Naive thymus-derived CD4-positive, alpha-beta T cell (primary cell): ENCODE measurements around the gene C11orf68. TPM values are rescaled to one million over a fixed set of nuclear protein-coding genes. Genes with fewer than 3 reads are reported as not detected.
"Not testable (repeated sequence)": the region's sequence is repeated elsewhere in the genome, so short reads cannot be mapped to it uniquely, and the experiment has no call there.

Source experiments
- ATAC-seq: fragments of 150-1000 bp; cut with Tn5 transposase; 2 replicates; pipeline ENCODE4 v1.10.0; 2021; ENCODE audit warnings: mild to moderate bottlenecking, moderate library complexity
- CTCF ChIA-PET: fragments of 350-600 bp; sonication (Branson Sonifier 250); formaldehyde crosslinking; loops from one replicate; lab custom pipeline; 2021; ENCODE audit warnings: antibody characterized with exemption; lab: Charles Lee
- POLR2A ChIA-PET: fragments of 350-600 bp; sonication (Branson Sonifier 250); formaldehyde crosslinking; loops from one replicate; lab custom pipeline; 2021; ENCODE audit warnings: antibody characterized with exemption, inconsistent platforms; lab: Charles Lee
- DNase-seq, 9 donors: peaks; one replicate each; pipeline versions ENCODE4 v3.0.0 to v3.0.0-alpha.2; 2020 to 2022; ENCODE audit warnings: mixed read lengths in 1 of 9
- H3K27ac ChIP-seq: one replicate; pipeline ENCODE4 v1.7.0; 2013; ENCODE audit warnings: mild to moderate bottlenecking, low read depth, low read length, moderate library complexity
- H3K27me3 ChIP-seq, 2 donors: one replicate each; pipeline ENCODE4 v1.7.0; 2013; ENCODE audit warnings: low read length in 2 of 2, mild to moderate bottlenecking in 2 of 2, moderate library complexity in 2 of 2; ENCODE audit not compliant: control insufficient read depth in 2 of 2, insufficient read depth in 2 of 2
- H3K36me3 ChIP-seq, 3 experiments: 1 replicate in 2 of 3; 2 replicates in 1 of 3; pipeline ENCODE4 v1.7.0; 2013; ENCODE audit warnings: low read length in 3 of 3, mild to moderate bottlenecking in 3 of 3, moderate library complexity in 1 of 3; ENCODE audit not compliant: insufficient read depth in 3 of 3, control insufficient read depth in 2 of 3
- H3K4me1 ChIP-seq, 2 donors: one replicate each; pipeline ENCODE4 v1.7.0; 2013; ENCODE audit warnings: low read length in 2 of 2, mild to moderate bottlenecking in 2 of 2, moderate library complexity in 1 of 2; ENCODE audit not compliant: control insufficient read depth in 2 of 2, insufficient read depth in 2 of 2
- H3K4me3 ChIP-seq: 2 replicates; pipeline ENCODE4 v1.7.0; 2013; ENCODE audit warnings: mild to moderate bottlenecking, low read length
- H3K9me3 ChIP-seq, 3 experiments: 1 replicate in 2 of 3; 2 replicates in 1 of 3; pipeline ENCODE4 v1.7.0; 2013; ENCODE audit warnings: low read length in 3 of 3; ENCODE audit not compliant: control insufficient read depth in 2 of 3
- H3K27ac Mint-ChIP-seq, 9 donors: one replicate each; pipeline ENCODE4 v1.8.0; 2020 to 2022; ENCODE audit warnings: mixed read lengths in 9 of 9, mild to moderate bottlenecking in 8 of 9, moderate library complexity in 5 of 9, inconsistent platforms in 2 of 9
- H3K27me3 Mint-ChIP-seq, 5 donors: one replicate each; pipeline ENCODE4 v1.8.0; 2021 to 2022; ENCODE audit warnings: mixed read lengths in 5 of 5, mild to moderate bottlenecking in 1 of 5
- H3K36me3 Mint-ChIP-seq, 5 donors: one replicate each; pipeline ENCODE4 v1.8.0; 2020 to 2022; ENCODE audit warnings: mixed read lengths in 5 of 5, mild to moderate bottlenecking in 3 of 5, inconsistent platforms in 1 of 5
- H3K4me1 Mint-ChIP-seq, 7 donors: one replicate each; pipeline ENCODE4 v1.8.0; 2020 to 2022; ENCODE audit warnings: mixed read lengths in 7 of 7, mild to moderate bottlenecking in 3 of 7, inconsistent platforms in 1 of 7
- H3K4me3 Mint-ChIP-seq, 10 donors: one replicate each; pipeline ENCODE4 v1.8.0; 2020 to 2022; ENCODE audit warnings: mild to moderate bottlenecking in 10 of 10, mixed read lengths in 10 of 10, moderate library complexity in 6 of 10, inconsistent platforms in 2 of 10
- H3K9me3 Mint-ChIP-seq, 11 donors: one replicate each; pipeline ENCODE4 v1.8.0; 2020 to 2022; ENCODE audit warnings: mixed read lengths in 11 of 11, mild to moderate bottlenecking in 4 of 11, inconsistent platforms in 1 of 11, moderate library complexity in 1 of 11
- intact Hi-C, 2 donors: fragments of 100-400 bp; cut with micrococcal nuclease; formaldehyde crosslinking; loops; one replicate each; pipeline ENCODE4 v1.15.1; 2023
- polyA plus RNA-seq, 2 donors: library from polyadenylated mRNA; unstranded; fragments of 300-500 nt; fragmentation: Illumina TruSeq; gene quantifications; one replicate each; pipeline ENCODE4 v1.2.3, GENCODE V29; 2021
- total RNA-seq, 6 experiments: library from RNA in 5 of 6; stranded (reverse) in 5 of 6; gene quantifications; 1 replicate in 5 of 6; 2 replicates in 1 of 6; pipeline ENCODE4 v1.2.3 and lab custom pipeline; 2021 to 2026

The C11orf68 gene
- total and polyA plus RNA-seq, 7 experiments from 2014 or later = 18.5 to 104 (median 58.8) TPM

- POLR2A ChIA-PET = interaction anchor here (0.7 to 12.3 kb wide), 13 partner anchors 6 to 108 kb away, joined by 3 to 316 read pairs (median 5); partner anchors contain the start of genes BANF1, C11orf68, CFL1 and EIF1AD
- H3K36me3 ChIP-seq = no peaks in the 10 kb centered on the region
- intact Hi-C loops = no loop called here
- DNase-seq = peak in 1 of 9 donors; percentile 19
- no peak for ATAC-seq
- Mint-ChIP-seq H3K27me3 (peaks cover 0 to 3% (median 0%) of the 10 kb centered on the region in 5 donors), H3K4me1 (peaks cover 30 to 70% (median 45%) of the 10 kb centered on the region in 7 donors), H3K9me3 (no peaks in the 10 kb centered on the region), H3K36me3 (no peaks in the 10 kb centered on the region), H3K4me3 (peak overlapping the region; percentile 75 to 97 (median 85)), H3K27ac (peak overlapping the region; percentile 44 to 91 (median 85))
- CTCF ChIA-PET = interaction anchor here (0.6 to 5.0 kb wide), 8 partner anchors 9 to 159 kb away, joined by 3 to 36 read pairs (median 4); partner anchors contain the start of gene MUS81
- H3K9me3 ChIP-seq = no peaks in the 10 kb centered on the region
- H3K27me3 ChIP-seq = no peaks in the 10 kb centered on the region
- peak overlapping the region; percentile 92 for H3K27ac ChIP-seq
- H3K4me3 ChIP-seq = peak overlapping the region; percentile 67
- H3K4me1 ChIP-seq = peaks cover 37 to 44% of the 10 kb centered on the region in 2 donors
Observed at GRCh38 chr11:65894034-65894591, 24.7 kb downstream of the C11orf68 start.

GRCh38 chr11:65892661-65893317 lies 26.1 kb downstream of the C11orf68 start:
- intact Hi-C loops = no loop called here
- peaks cover 0 to 2% (median 0%) of the 10 kb centered on the region in 5 donors for H3K36me3 Mint-ChIP-seq
- H3K27ac Mint-ChIP-seq = peak overlapping the region; percentile 44 to 91 (median 85)
- peak overlapping the region; percentile 84 for H3K4me3 ChIP-seq
- CTCF ChIA-PET = interaction anchor here (0.7 to 9.0 kb wide), 5 partner anchors 7 to 33 kb away, joined by 3 to 159 read pairs (median 10); partner anchors contain the start of genes CFL1, FOSL1 and MUS81
- peak overlapping the region; percentile 92 for H3K27ac ChIP-seq
- no peaks in the 10 kb centered on the region for H3K27me3 Mint-ChIP-seq
- peak overlapping the region; percentile 75 to 97 (median 85) for H3K4me3 Mint-ChIP-seq
- H3K9me3 Mint-ChIP-seq = peaks cover 0 to 2% (median 0%) of the 10 kb centered on the region in 11 donors
- H3K9me3 ChIP-seq = no peaks in the 10 kb centered on the region
- POLR2A ChIA-PET = interaction anchor here (0.7 to 12.3 kb wide), 10 partner anchors 8 to 394 kb away, joined by 3 to 316 read pairs (median 4); partner anchors contain the start of genes C11orf68, CFL1, FOSL1 and MALAT1
- ATAC-seq = no peak
- H3K4me1 ChIP-seq = peaks cover 36 to 49% of the 10 kb centered on the region in 2 donors
- no peaks in the 10 kb centered on the region for H3K27me3 ChIP-seq
- H3K4me1 Mint-ChIP-seq = peaks cover 40 to 74% (median 49%) of the 10 kb centered on the region in 7 donors
- DNase-seq = no peak
- H3K36me3 ChIP-seq = no peaks in the 10 kb centered on the region

GRCh38 chr11:65892137-65892540 lies 26.7 kb downstream of the C11orf68 start:
- Histone ChIP-seq H3K4me3 (peak overlapping the region; percentile 84), H3K4me1 (peaks cover 41 to 53% of the 10 kb centered on the region in 2 donors), H3K27ac (peak overlapping the region; percentile 92)
- H3K9me3 Mint-ChIP-seq, H3K9me3 ChIP-seq, ATAC-seq, H3K36me3 ChIP-seq, H3K27me3 ChIP-seq, H3K27me3 Mint-ChIP-seq, H3K36me3 Mint-ChIP-seq, intact Hi-C loops: not testable (repeated sequence)
- Mint-ChIP-seq H3K27ac (peak overlapping the region; percentile 44 to 91 (median 85)), H3K4me3 (peak overlapping the region; percentile 74 to 97 (median 85)), H3K4me1 (peaks cover 40 to 76% (median 49%) of the 10 kb centered on the region in 7 donors)
- DNase-seq = peak in 1 of 9 donors; percentile 51
- ChIA-PET CTCF (interaction anchor here (0.7 to 9.0 kb wide), 3 partner anchors 9 to 31 kb away, joined by 3 to 159 read pairs (median 10); partner anchors contain the start of genes CFL1, FOSL1 and MUS81), POLR2A (interaction anchor here (0.7 to 12.3 kb wide), 13 partner anchors 8 to 393 kb away, joined by 3 to 316 read pairs (median 15); partner anchors contain the start of genes C11orf68, CFL1, CTSW and DRAP1)

GRCh38 chr11:65891219-65892136 lies 27.4 kb downstream of the C11orf68 start:
- Mint-ChIP-seq H3K4me1 (peaks cover 45 to 76% (median 54%) of the 10 kb centered on the region in 7 donors), H3K9me3 (peaks cover 0 to 3% (median 0%) of the 10 kb centered on the region in 11 donors), H3K27ac (peak overlapping the region; percentile 44 to 91 (median 85)), H3K36me3 (peaks cover 0 to 2% (median 0%) of the 10 kb centered on the region in 5 donors), H3K4me3 (peak overlapping the region; percentile 74 to 97 (median 88)), H3K27me3 (no peaks in the 10 kb centered on the region)
- intact Hi-C loops = no loop called here
- Histone ChIP-seq H3K4me1 (peaks cover 41 to 53% of the 10 kb centered on the region in 2 donors), H3K36me3 (no peaks in the 10 kb centered on the region), H3K4me3 (peak overlapping the region; percentile 84), H3K27me3 (no peaks in the 10 kb centered on the region), H3K9me3 (no peaks in the 10 kb centered on the region), H3K27ac (peak overlapping the region; percentile 92)
- DNase-seq (peak in 1 of 9 donors; percentile 37), ATAC-seq (no peak)
- CTCF ChIA-PET = interaction anchor here (0.7 to 9.0 kb wide), 18 partner anchors 9 to 180 kb away, joined by 3 to 159 read pairs (median 6); partner anchors contain the start of genes C11orf68, CFL1, FOSL1 and KAT5
- POLR2A ChIA-PET = interaction anchor here (0.8 to 12.3 kb wide), 32 partner anchors 9 to 469 kb away, joined by 3 to 316 read pairs (median 11); partner anchors contain the start of genes BANF1, C11orf68, CFL1 and CTSW

GRCh38 chr11:65890324-65891218 lies 28.3 kb downstream of the C11orf68 start, which contains the start of gene CCDC85B:
TSS of gene CCDC85B (plus strand) at chr11:65890673. CDS start at chr11:65890784, 111 bp downstream.
- Histone ChIP-seq H3K4me3 (peak within 1 kb of the TSS; percentile 84), H3K36me3 (no peaks in the 10 kb centered on the region), H3K4me1 (peaks cover 41 to 53% of the 10 kb centered on the region in 2 donors), H3K27ac (peak within 1 kb of the TSS; percentile 92), H3K27me3 (no peaks in the 10 kb centered on the region), H3K9me3 (no peaks in the 10 kb centered on the region)
- Mint-ChIP-seq H3K4me1 (peaks cover 44 to 70% (median 56%) of the 10 kb centered on the region in 7 donors), H3K9me3 (peaks cover 0 to 3% (median 0%) of the 10 kb centered on the region in 11 donors), H3K27me3 (no peaks in the 10 kb centered on the region), H3K4me3 (peak within 1 kb of the TSS; percentile 88 to 97 (median 93)), H3K36me3 (peaks cover 0 to 2% (median 0%) of the 10 kb centered on the region in 5 donors), H3K27ac (peak within 1 kb of the TSS; percentile 93 to 99 (median 97))
- intact Hi-C loops = loop anchor here (1.0 kb wide), 8 partner anchors 10 to 378 kb away; partner anchors contain the start of genes FOSL1 (in 2 of the 2), BANF1 (in 1 of the 2), C11orf68 (in 1 of the 2) and CFL1 (in 1 of the 2)
- DNase-seq (peak; percentile 97 to 99 (median 98)), ATAC-seq (peak; percentile 86)
- CTCF ChIA-PET = interaction anchor here (0.5 to 9.0 kb wide), 29 partner anchors 8 to 222 kb away, joined by 3 to 159 read pairs (median 4); partner anchors contain the start of genes BANF1, C11orf68, CFL1 and FOSL1
- POLR2A ChIA-PET = interaction anchor here (0.6 to 12.3 kb wide), 40 partner anchors 10 to 1349 kb away, joined by 3 to 316 read pairs (median 6); partner anchors contain the start of genes BANF1, C11orf68, CFL1 and CTSW
